HG03565 (cell line): Measurements from ENCODE around the gene SLC22A23.

ENCODE experiments used
- ATAC-seq: cut with Tn5 transposase; IDR thresholded peaks from one replicate; pipeline ENCODE4 v1.9.1; 2021; ENCODE audit warnings: mild to moderate bottlenecking, moderate library complexity; ENCODE audit not compliant: unreplicated experiment

SLC22A23 gene

DNA sequence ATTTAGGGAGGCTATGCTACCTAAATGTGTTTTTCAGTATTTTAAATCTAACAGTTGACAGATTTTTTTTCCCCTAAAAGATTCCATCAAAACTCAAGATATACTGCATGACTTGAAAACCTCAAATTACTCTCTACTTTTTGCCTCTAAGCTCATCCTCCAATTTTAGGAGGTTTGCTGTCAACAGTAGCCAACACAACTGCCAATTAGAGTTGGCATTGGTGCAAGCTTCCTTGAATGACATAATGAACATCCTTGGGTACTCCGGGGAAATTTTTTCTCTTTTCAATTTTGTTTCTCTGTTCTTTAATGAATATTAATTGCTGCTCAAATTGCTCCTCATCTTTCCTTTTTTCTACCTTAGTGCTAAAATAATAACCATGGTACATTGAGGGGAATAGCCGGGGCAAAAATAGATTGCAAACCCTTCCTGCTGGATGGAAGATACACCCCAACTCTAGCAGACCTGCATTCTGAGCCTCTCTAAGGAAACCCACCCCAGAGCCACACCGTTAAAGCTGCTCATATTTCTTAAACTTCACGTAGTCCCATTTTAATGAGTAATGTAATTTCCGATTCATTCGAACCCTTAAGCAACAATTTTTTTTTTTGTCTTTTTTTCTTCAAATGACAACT lies 34.3 kb downstream of the SLC22A23 start:
- ATAC-seq, result no peak

DNA sequence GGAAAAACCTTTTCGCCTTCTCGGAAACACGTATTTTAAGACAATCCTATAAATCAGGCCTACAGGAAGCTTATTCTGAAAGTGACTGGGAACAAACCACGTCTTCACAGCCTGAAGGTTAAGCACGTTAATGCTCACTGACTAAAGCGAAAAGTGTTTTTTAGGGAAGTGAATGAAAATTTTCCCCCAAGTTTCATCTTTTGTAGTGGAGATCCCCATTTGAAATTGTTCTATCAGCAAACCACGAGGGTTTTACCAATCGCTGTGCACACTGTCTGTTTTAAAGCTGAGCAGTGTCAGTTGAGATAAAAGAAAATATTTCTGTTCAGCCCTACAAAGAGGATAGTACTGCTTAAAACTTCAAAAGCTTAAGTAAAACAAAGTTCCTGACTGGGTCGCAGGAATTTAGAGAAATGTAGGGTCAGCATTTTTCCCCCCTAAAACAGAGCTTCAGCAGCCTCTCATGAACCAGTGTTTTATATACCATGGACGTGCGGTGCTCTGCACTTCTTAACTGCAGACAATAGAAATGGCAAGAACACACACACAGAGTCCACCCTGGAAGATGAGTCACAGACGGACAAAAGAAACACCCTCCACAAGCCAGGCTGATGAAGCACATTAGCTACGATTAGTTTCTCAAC lies 34.9 kb downstream of the SLC22A23 start:
- no peak for ATAC-seq

DNA sequence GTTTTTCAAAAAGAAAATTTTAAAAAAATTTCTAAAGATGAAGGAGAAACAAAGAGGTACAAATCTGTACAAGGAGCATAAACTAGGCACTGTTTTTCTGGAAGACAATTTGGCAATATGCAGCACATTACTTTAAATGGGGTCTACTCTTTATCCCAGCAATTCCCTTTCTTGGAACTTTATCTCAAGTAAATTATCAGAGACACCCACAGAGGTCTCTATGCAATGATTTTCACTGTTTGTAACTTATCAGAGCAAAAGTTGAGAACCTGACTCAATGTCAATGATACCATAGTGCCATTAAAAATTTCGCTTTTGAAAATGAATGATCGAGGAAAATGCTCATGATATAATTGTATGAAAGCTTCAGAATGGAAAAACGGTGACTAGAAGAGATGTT lies 35.7 kb downstream of the SLC22A23 start:
- ATAC-seq, result no peak

DNA sequence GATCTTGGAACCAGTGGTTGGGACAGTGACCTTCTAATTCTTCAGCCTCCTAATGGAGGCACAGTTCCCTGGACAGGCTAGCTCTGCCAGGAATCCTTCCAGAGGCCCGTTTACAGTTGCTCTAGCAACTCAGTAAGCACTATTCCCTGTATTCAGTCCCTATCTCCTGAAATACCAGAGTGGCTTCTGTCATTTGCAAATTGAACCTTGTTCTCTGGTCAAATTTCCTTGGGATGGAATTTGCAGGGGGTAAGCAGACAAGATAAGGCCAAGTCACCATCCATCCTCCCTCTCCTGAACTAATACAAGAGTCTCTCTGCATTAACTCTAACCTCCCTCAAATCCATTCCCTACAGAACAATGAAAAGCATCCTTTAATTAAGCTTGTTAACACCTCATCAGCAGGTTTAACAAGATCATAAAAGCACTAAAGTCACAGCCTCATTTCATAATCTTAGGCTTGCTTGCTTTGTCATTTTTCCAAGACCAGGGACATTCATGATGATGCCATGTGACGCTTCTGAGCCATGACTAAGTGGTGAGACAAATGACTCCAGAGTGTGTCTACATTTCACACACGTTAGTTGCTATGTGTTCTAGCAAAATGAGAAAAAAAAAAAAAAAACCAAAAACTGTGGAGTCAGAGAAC lies 37.1 kb downstream of the SLC22A23 start:
- ATAC-seq, result no peak

DNA sequence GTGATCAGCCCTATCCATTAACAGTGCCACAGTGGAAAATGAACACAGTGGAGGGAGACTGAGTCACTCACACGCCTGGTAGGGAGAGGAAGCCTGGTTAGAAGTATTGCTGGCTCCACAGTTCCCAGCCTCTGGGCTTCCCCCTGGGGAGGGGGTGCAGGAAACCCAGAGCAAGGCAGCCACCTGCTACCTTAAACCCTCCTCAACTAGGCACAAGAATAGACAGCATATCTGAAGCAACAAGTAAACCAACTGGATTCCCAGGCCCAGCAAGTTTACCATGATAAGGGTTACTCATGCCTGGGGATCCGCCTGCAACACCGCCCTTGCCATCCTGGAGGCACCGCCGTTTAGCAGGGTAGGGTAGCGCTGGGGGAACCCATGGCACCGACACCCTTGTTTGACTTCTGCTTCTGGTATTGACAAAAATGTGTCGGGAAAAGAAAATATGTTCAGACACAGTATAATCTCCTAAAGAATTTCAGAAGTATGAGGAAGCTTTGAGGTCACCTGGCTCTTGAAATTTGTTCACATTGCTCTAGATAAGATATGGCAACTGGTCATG lies 38.3 kb downstream of the SLC22A23 start:
- ATAC-seq, result no peak

DNA sequence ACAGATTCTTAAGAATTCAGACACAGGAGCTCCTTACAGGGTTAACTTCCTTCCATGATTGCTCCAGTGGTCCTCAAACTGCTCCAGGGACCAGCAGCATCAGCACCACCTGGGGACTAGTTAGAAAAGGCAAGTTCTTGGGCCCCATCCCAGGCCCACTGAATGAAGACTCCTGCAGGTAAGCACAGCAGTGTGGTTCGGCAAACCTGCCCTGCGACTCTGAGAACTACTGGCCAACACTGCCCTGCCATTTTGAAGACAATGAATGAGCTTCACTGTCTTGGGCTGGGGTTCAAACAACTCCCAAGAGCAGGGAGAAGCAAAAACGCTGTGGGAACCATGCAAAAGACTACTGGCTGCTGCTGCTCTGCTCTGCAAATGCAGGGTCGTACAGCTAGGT lies 39.4 kb downstream of the SLC22A23 start:
- no peak for ATAC-seq

DNA sequence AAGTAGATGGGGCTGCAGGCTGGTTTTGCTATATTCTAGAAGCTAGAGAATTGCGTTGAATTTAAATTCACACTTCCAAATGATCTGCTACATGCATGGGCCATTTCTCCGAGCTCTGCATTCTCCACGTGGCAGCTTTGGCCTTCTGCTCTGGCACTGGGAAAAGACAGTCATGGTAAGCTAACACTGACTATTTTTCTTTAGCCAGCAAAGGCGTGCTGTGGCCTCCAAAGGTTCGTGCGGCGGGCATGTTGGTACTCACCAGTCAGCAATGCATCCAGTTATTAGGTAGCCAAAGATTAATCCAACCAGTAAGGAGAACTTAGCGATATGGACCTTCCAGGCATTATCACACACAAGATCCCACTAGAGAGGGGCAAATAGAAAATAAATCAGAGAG lies 41.4 kb downstream of the SLC22A23 start:
- no peak for ATAC-seq

DNA sequence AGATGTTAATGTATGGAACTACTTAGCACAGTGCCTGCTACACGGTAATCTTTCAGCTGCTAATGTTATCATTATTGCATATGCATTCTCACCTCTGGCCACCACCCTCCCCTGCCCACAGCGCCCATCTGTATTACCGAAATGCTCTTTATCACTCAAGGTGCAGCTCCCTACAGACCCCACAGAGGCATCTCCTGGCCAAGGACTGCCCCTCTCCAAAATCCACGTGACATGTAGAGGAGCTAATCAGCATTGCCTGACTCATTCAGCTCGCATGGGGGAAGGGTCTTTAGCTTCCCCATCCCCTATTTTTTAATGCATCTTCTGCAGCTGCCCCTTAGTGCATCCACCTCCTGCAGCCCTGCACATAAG lies 41.8 kb downstream of the SLC22A23 start:
- ATAC-seq, result no peak

DNA sequence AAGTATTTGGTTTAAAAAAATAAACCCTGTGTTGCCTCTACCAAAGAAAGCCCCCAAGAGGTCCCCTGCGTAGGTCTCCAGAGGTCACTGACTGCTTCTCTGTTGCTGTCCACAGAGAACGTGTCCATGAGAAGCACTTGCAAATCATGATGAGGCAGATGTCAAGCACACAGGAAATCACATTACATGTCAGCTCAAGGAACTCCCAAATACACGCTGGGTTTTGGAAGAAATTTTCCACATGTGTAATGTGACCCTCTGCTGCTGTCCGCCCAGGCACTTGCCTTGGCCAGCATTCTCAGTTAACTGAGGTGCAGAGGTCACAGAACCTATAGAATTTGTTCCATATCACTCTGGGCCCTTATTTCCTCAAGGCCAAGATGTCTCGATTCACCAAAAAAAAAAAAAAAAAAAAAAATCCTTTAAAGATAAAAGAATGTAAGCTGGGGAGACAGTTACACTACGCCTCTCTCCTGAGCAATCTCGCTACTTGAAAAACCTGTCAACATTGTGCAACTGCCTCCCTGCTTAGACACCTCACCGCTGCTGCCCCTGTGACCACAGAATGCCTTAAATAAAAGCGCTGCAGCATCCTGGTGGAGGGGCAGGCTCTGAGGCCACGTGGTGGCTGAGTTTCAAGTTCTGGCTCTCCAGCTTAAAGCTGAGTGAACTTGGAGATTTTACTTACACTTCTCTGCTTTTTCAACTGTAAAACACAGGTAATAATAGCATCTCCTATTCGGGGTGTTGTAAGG lies 42.3 kb downstream of the SLC22A23 start:
- ATAC-seq, result no peak

DNA sequence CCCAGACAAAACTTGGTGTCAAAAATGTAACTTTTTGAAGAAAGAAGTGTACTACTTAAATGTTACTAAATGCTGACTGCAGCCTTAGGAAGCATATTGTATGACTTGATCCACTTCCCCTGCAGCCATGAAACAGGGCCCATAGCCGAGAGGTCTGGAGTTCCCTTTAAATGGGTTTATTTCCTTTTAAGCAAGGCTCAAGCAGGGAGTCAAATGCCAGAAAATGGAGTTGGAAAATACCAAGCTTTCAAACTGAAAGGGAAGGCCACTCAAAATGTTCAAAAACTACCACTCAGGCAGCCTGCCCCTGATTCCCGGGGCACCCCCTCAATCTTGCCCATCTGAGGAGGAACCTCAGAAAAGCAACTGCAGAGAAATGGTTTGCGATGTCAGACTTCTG lies 43.3 kb downstream of the SLC22A23 start:
- no peak for ATAC-seq

DNA sequence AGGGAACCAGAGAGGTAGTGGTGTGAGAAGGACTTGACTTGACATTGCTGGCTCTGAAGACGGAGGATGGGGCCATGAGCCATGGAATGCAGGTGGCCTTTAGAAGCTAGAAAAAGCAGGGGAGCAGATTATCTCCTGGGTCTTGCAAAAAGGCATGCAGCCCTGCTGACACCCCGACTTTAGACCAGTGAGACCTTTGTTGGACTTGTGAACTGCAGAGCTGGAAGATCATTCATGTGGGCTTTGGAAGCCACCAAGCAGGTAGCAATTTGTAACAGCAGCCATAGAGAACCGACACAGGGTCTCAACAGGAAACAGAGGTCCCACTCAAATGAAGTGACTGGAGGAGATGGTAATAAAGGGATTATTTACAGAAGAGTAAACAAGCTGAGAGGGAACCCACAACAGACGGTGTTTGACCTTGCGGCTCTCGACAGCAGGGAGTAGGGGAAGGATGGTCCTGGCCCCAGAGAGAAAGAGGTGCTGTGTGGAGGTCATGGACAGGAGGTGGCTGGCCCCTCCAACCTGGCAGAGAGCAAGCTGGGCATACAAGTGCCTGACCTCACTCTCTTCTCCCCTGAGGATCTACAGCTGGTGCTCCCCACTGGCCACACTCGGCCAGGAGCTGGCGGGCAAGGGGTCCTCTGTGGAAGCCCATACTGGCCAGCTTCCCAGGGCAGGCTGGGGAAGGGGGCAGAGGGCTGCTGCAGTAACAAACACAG lies 43.9 kb downstream of the SLC22A23 start:
- ATAC-seq, result no peak

DNA sequence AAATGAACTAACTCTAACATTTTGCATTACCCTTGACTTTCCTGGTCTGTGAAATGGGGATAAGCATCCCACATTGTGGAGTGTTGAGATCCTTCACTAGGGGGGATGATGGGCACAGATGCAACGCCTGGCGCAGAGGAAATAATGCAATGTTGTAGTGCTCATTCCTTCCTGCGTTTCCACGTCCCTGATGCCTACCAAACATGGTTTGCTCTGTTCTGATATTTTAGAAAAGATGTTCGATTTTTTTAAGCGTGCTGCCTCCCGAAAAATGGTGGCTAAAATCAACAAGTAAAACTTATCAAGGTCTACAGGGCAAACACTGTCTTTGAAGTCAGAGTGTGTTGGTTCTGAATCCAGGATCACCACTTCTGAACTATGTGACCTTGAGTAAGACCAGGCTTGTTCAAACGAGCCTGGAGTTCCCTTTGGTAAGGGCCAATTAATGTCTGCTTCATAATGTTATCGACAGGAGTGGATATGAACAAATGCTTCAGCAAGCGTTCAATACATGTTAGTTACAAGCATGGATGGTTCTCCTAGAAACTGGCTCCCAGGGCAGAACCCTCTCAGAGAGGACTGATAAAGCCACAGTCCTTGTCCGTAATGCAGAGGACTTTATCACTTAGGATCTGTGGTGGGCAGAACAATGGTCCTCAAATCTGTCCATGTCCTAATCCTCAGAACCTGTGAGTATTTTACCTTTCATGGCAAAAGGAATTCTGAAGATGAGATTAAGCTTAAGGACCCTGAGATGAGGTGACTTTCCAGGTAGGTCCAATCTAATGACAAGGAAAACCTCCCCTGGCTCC lies 44.7 kb downstream of the SLC22A23 start:
- no peak for ATAC-seq

DNA sequence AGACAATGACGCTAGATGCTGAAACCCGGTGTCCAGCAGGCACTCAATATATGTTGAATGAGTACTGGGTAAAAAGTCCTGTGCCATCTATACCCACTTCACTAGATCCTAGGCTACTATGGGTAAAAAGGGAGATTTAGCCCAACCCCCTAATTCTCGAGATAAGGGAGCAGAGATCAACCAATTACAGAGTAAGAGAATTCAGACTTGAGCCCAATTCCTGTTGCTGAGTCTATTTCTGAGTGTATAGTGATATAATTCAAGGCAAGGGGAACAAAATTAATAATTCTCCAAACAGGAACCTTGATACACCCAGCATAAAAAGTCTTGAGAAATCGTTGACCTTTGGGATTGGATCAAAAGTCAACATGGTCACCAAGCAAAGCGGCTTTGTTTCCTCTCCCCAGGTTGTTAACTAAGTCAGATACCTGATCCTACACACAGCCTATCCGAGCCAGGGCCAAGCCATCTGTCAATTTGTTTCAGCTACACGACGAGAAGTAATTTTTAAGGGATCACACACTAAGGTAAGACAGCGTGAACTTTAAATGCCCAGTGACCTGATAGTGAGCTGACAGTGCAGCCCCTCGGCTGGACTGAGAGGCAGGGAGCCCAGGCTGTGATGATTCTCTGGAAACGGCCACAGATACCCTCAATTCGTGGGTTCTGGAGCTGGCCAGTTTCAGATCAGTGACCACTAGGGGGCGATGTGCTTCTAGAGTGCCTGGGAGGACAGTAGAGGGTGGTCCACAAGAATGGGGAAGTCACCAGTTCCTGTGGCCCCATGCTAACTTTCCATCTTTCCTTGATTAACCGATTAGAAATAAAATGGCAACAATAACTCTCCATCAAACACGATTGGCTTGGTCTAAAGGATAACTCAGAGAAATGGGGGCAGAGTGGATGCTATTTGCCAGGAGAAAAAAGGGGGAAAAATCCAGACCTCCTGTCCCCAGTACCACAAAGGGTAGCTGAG lies 46.2 kb downstream of the SLC22A23 start:
- ATAC-seq, result no peak

DNA sequence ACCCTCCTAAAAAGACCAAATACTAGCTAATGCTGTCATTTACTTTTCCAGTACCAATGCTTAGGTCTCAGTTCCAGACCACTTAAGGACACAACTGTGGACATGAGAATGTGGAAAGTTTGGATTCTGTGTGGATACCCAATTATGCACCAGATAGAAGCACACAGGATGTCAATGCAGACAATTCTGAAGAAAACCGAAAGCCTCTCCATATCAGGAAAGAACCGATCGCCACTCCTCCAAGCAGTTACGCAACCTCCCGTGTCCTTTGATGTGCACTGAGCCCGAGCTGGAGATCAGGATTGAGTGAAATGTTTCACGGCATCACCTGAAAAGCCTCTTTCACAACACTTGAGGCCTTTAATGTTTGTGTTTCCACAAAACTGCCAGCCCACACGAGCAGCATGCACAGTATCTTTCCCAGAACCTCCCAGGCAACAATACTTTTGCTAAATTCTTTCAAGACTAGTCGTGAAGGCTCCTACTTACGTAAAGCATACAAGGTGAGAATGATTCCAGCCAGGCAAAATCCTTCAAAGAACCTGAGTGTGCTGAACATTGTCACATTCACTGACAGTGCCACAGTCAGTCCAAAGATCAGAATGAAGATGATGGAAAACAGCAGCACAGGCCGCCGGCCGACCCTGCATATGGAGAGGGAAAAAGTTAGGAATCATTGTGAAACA lies 47.0 kb downstream of the SLC22A23 start:
- no peak for ATAC-seq

DNA sequence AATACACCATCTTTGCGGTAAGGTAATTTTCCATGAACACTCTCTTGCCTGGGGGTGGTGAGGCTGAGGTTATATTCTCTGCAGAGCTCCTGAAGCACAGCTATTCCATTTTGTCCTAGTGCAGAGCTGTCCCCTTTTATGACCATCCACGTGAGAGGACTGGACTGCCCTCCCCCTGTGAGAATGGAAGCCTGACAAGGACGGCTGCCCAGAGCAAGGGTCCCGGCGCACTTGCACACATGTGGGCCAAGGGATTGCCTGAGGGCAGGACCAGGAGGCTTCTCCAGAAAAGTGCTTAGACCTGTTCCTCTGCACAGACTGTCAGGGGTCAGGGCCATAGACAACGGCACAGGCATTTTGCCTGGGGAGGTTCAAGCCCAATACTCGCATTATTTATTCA lies 48.2 kb downstream of the SLC22A23 start:
- no peak for ATAC-seq

DNA sequence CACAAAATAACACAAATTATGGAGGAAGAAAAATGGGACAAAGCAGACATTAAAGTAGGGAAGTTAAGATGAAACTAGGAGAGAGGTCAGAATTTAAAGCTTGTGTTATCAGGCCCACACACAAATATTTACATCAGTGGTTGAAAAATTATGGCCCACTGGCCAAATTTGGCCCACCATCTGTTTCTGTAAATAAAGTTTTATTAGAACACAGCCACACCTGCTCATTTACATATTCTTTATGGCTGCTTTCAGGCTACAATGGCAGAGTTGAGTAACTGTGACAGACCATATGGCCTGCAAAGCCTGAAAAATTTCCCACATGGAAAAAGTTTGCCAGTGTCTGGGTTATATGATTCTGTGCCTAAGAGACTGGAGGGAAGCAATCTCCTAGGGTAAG lies 49.0 kb downstream of the SLC22A23 start:
- no peak for ATAC-seq

DNA sequence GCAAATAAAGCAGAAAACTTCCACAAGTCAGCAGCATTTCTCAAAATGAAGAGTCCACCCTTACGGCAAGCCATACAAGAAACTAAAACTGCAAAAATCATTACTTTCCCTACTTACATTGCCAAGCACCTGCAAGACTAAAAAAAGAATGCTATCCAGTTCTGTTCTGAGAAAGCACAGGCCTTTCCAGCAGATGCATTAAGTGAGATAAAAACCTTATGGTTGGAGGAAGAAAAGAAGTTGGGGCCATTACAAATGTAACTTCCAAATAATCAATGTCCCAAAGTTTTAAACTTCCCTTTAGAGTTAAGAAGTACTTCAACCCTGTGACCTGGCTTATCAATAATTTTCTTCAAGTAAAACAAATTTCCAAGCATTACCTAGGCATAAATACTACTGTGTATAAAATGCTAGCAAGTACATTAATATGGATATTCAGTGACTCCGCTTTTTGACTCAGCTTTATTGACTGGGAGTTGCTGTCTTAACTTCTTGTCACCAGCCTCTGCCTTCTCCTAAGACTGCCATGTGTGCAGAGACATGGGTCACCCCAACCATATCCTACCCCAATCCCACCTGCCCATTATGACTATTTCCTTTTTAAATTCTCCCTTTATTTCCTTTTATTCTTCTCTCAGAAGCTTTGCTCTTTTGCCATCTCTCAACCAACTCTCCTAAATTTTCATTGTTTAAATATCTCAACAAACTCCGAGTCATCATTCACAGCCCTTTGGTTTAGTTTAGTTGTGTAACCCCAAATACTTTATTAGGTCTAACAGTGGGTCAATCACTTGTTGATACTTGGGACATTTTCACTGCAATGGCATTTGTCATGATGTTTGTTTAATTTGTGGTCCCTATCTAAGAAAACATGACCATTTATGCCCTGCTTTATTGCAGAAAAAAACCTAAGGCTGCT lies 49.7 kb downstream of the SLC22A23 start:
- no peak for ATAC-seq
